HCT116 (cell line): ENCODE measurements around the gene FMO2. TPM values are rescaled to one million over a fixed set of nuclear protein-coding genes. Genes with fewer than 3 reads are reported as not detected.

Experiments
- ATAC-seq: fragments of 200-7000 bp; cut with Tn5 transposase; 2 replicates; pipeline ENCODE4 v1.9.1; 2020; ENCODE audit warnings: mild to moderate bottlenecking, moderate library complexity
- BruUV-seq: library from RNA; stranded (reverse); fragments of 400-500 nt; replicated peaks from 2 replicates; lab custom pipeline; 2021; lab: Mats Ljungman, UMichigan
- CTCF ChIA-PET: fragments of 300-600 bp; sonication (Branson Sonifier 250); formaldehyde crosslinking; loops from one replicate; lab custom pipeline; 2021; ENCODE audit warnings: antibody characterized with exemption; lab: Charles Lee
- POLR2A ChIA-PET: fragments of 300-600, 350-600 bp; sonication (Branson Sonifier 250); formaldehyde crosslinking; loops from one replicate; lab custom pipeline; 2021; ENCODE audit warnings: antibody characterized with exemption; lab: Charles Lee
- RAD21 ChIA-PET, 2 experiments: fragments of 300-600 bp; sonication (Branson Sonifier 250); formaldehyde crosslinking; loops; one replicate each; lab custom pipeline; 2023; ENCODE audit warnings: low total read pairs in 2 of 2; ENCODE audit not compliant: uncharacterized antibody in 2 of 2, unreplicated experiment in 2 of 2, low non-redundant PET in 1 of 2; lab: Charles Lee
- DNase-seq: peaks from one replicate; pipeline ENCODE4 v3.0.0-alpha.2; 2010; ENCODE audit warnings: low read depth, low spot score
- H2AFZ ChIP-seq: fragments of 200-600 bp; shearing (Covaris generic), sonication (generic); 2 replicates; pipeline ENCODE4 v1.6.1; 2017; ENCODE audit warnings: low read depth, mixed run types, mixed read lengths, antibody characterized with exemption, low read length; ENCODE audit not compliant: poor library complexity, severe bottlenecking
- H3K27ac ChIP-seq: 2 replicates; pipeline ENCODE4 v1.5.1; 2012; ENCODE audit warnings: low read depth, low read length
- H3K27me3 ChIP-seq: fragments of 200-600 bp; sonication (generic); 2 replicates; pipeline ENCODE4 v1.6.1; 2016; ENCODE audit warnings: mixed run types, low read length, mixed read lengths; ENCODE audit not compliant: insufficient read depth
- H3K36me3 ChIP-seq, 2 experiments: fragments of 200-500 bp in 1 of 2; fragments of 200-600 bp in 1 of 2; sonication (Bioruptor generic) in 1 of 2; sonication (generic) in 1 of 2; 2 replicates each; pipeline versions ENCODE4 v1.5.1 to v1.6.1; 2014 to 2016; ENCODE audit warnings: low read length in 2 of 2, inconsistent platforms in 1 of 2, mixed read lengths in 1 of 2, mixed run types in 1 of 2; ENCODE audit not compliant: insufficient read depth in 2 of 2, control insufficient read depth in 1 of 2
- H3K4me1 ChIP-seq, 2 experiments: fragments of 200-600 bp in 1 of 2; sonication (generic) in 1 of 2; 2 replicates each; pipeline versions ENCODE4 v1.5.1 to v1.6.1; 2012 to 2017; ENCODE audit warnings: low read length in 2 of 2, inconsistent platforms in 1 of 2, mild to moderate bottlenecking in 1 of 2, mixed read lengths in 1 of 2, mixed run types in 1 of 2, moderate library complexity in 1 of 2; ENCODE audit not compliant: insufficient read depth in 2 of 2, control insufficient read depth in 1 of 2
- H3K4me2 ChIP-seq: fragments of 200-600 bp; sonication (generic); 2 replicates; pipeline ENCODE4 v1.6.1; 2017; ENCODE audit warnings: mixed run types, low read length, mixed read lengths
- H3K4me3 ChIP-seq, 2 experiments: fragments of 200-600 bp in 1 of 2; sonication (generic) in 1 of 2; replicated peaks in 1 of 2; 2 replicates each; pipeline ENCODE4 v1.5.1; 2011 to 2016; ENCODE audit warnings: low read length in 2 of 2, control low read depth in 1 of 2, low read depth in 1 of 2, mild to moderate bottlenecking in 1 of 2, mixed read lengths in 1 of 2, mixed run types in 1 of 2
- H3K79me2 ChIP-seq: fragments of 200-600 bp; sonication (generic); 2 replicates; pipeline ENCODE4 v1.6.1; 2017; ENCODE audit warnings: mild to moderate bottlenecking, mixed run types, low read length, moderate library complexity, mixed read lengths; ENCODE audit not compliant: insufficient read depth
- H3K9ac ChIP-seq: fragments of 200-600 bp; sonication (generic); 2 replicates; pipeline ENCODE4 v1.6.1; 2016; ENCODE audit warnings: low read length, mixed read lengths
- H3K9me2 ChIP-seq: fragments of 200-600 bp; sonication (generic), shearing (Covaris generic); 2 replicates; pipeline ENCODE4 v1.6.1; 2017; ENCODE audit warnings: mixed run types, mild to moderate bottlenecking, moderate library complexity; ENCODE audit not compliant: insufficient read depth
- H3K9me3 ChIP-seq, 2 experiments: fragments of 200-500 bp in 1 of 2; fragments of 200-600 bp in 1 of 2; sonication (Bioruptor generic) in 1 of 2; sonication (generic) in 1 of 2; 2 replicates each; pipeline ENCODE4 v1.6.1; 2014 to 2017; ENCODE audit warnings: low read length in 2 of 2, mixed read lengths in 2 of 2, inconsistent platforms in 1 of 2, low read depth in 1 of 2, mild to moderate bottlenecking in 1 of 2, mixed run types in 1 of 2, moderate library complexity in 1 of 2; ENCODE audit not compliant: control insufficient read depth in 1 of 2, insufficient read depth in 1 of 2
- H4K20me1 ChIP-seq: fragments of 200-600 bp; sonication (generic), shearing (Covaris generic); 2 replicates; pipeline ENCODE4 v1.6.1; 2017; ENCODE audit warnings: mixed run types, mild to moderate bottlenecking, moderate library complexity; ENCODE audit not compliant: insufficient read depth
- CBX3 ChIP-seq: IDR thresholded peaks from 2 replicates; pipeline ENCODE4 v1.6.1; 2012; ENCODE audit warnings: low read depth
- ELF1 ChIP-seq: IDR thresholded peaks from 2 replicates; pipeline ENCODE4 v1.6.1; 2012; ENCODE audit warnings: low read depth, borderline replicate concordance
- EZH2 ChIP-seq: fragments of 200-600 bp; sonication (generic); IDR thresholded peaks from 2 replicates; pipeline ENCODE4 v1.6.1; 2017; ENCODE audit warnings: antibody characterized with exemption, mixed run types
- POLR2A ChIP-seq: IDR thresholded peaks from 2 replicates; pipeline ENCODE4 v1.7.0; 2011; ENCODE audit warnings: borderline replicate concordance; ENCODE audit not compliant: insufficient read depth, insufficient read length; ENCODE audit errors: extremely low read depth
- REST ChIP-seq: IDR thresholded peaks from 2 replicates; pipeline ENCODE4 v1.6.1; 2012; ENCODE audit warnings: low read depth
- SIN3A ChIP-seq: IDR thresholded peaks from 2 replicates; pipeline ENCODE4 v1.6.1; 2012; ENCODE audit warnings: low read depth
- SRF ChIP-seq: IDR thresholded peaks from 2 replicates; pipeline ENCODE4 v1.6.1; 2012; ENCODE audit warnings: low read depth
- TCF7L2 ChIP-seq: IDR thresholded peaks from 2 replicates; pipeline ENCODE4 v1.7.0; 2011; ENCODE audit warnings: borderline replicate concordance, inconsistent platforms; ENCODE audit not compliant: insufficient read depth, insufficient read length; ENCODE audit errors: extremely low read depth
- ZNF274 ChIP-seq: fragments of 200-500 bp; sonication (Bioruptor generic); IDR thresholded peaks from 2 replicates; pipeline ENCODE4 v1.6.1; 2014; ENCODE audit warnings: mild to moderate bottlenecking, low read depth, low read length, inconsistent platforms
- intact Hi-C: fragments of 100-400 bp; cut with micrococcal nuclease; formaldehyde crosslinking; loops from 2 replicates; pipeline ENCODE4 v1.10.0; 2022
- total RNA-seq: library from RNA; stranded (reverse); gene quantifications from one replicate; pipeline ENCODE4 v1.2.1, GENCODE V29; 2021; ENCODE audit not compliant: unreplicated experiment

FMO2 gene
- total RNA-seq, 1 experiment from 2014 or later: 0.30 TPM

GRCh38 chr1:171220081-171220420 lies 35.0 kb downstream of the FMO2 start:
- no peaks in the 10 kb centered on the region for H3K9me3 ChIP-seq
- H4K20me1 ChIP-seq: no peaks in the 10 kb centered on the region
- no peak overlapping the region for H2AFZ ChIP-seq
- no peak overlapping the region for H3K4me2 ChIP-seq
- DNase-seq (no peak), ATAC-seq (no peak)
- intact Hi-C loops: loop anchor here (10.0 kb wide), 1 partner anchor 535 kb away; no protein-coding TSS in a partner anchor
- no peak overlapping the region for H3K4me3 ChIP-seq
- H3K27ac ChIP-seq: no peak overlapping the region
- H3K4me1 ChIP-seq: no peaks in the 10 kb centered on the region
- no TSS peak for BruUV-seq
- no peaks in the 10 kb centered on the region for H3K9me2 ChIP-seq
- ChIA-PET CTCF (no interaction called here), POLR2A (no interaction called here), RAD21 (no interaction called here)
- no peaks in the 10 kb centered on the region for H3K36me3 ChIP-seq
- no peaks in the 10 kb centered on the region for H3K27me3 ChIP-seq
- H3K9ac ChIP-seq: no peak overlapping the region
- no peaks in the 10 kb centered on the region for H3K79me2 ChIP-seq
- TF ChIP-seq SRF (no peak), ZNF274 (no peak), POLR2A (no peak), REST (no peak), TCF7L2 (no peak), EZH2 (no peak), CBX3 (no peak), ELF1 (no peak), SIN3A (no peak)
